Measurements from ENCODE around the gene CYB561. TPM values are rescaled to one million over a fixed set of nuclear protein-coding genes. Genes with fewer than 3 reads are reported as not detected.
"Not testable (repeated sequence)": the region's sequence is repeated elsewhere in the genome, so short reads cannot be mapped to it uniquely, and the experiment has no call there.

The CYB561 gene
- total RNA-seq, 1 donor from 2014 or later, result 17.2 TPM

GRCh38 chr17:63454915-63455314, 8.8 kb upstream of the CYB561 start:
- Mint-ChIP-seq H3K27me3 (ENCODE audit: unreplicated experiment) (peaks cover 12% of the 10 kb centered on the region), H3K4me1 (ENCODE audit: low read depth, unreplicated experiment) (peaks cover 7% of the 10 kb centered on the region)

DNA sequence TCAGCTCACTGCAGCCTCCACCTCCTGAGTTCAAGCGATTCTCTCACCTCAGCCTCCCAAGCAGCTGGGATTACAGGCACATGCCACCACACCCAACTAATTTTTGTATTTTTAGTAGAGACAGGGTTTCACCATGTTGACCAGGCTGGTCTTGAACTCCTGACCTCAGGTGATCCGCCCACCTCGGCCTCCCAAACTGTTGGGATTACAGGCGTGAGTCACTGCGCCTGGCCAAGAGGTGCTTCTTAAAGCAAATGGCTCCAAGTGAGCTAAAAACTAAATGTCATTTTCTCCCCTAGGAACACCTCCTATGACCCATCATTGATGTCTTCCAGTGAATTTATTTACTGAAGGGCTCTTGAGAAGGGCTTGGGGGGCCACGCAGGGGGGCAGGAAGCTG, 8.3 kb upstream of the CYB561 start:
- not testable (repeated sequence) for H3K4me3 Mint-ChIP-seq (ENCODE audit: unreplicated experiment); H3K27ac Mint-ChIP-seq (ENCODE audit: unreplicated experiment); H3K9me3 Mint-ChIP-seq (ENCODE audit: unreplicated experiment); H3K36me3 Mint-ChIP-seq (ENCODE audit: unreplicated experiment); DNase-seq
- Mint-ChIP-seq H3K4me1 (ENCODE audit: low read depth, unreplicated experiment) (peaks cover 11% of the 10 kb centered on the region), H3K27me3 (ENCODE audit: unreplicated experiment) (peaks cover 11% of the 10 kb centered on the region)

More at GRCh38 chr17:63454915-63455314, 8.8 kb upstream of the CYB561 start:
- DNase-seq, result no peak
- no peak for TF ChIP-seq CTCF (IDR thresholded peaks at IDR 0.05; ENCODE audit: partially characterized antibody, unreplicated experiment)
- H3K4me3 Mint-ChIP-seq (ENCODE audit: unreplicated experiment), result no peak overlapping the region
- no peaks in the 10 kb centered on the region for H3K36me3 Mint-ChIP-seq (ENCODE audit: unreplicated experiment)
- no peak overlapping the region for H3K27ac Mint-ChIP-seq (ENCODE audit: unreplicated experiment)
- peaks cover 7% of the 10 kb centered on the region for H3K9me3 Mint-ChIP-seq (ENCODE audit: unreplicated experiment)

GRCh38 chr17:63452962-63453551, 7.0 kb upstream of the CYB561 start:
- no peak for TF ChIP-seq CTCF (IDR thresholded peaks at IDR 0.05; ENCODE audit: partially characterized antibody, unreplicated experiment)
- no peaks in the 10 kb centered on the region for H3K36me3 Mint-ChIP-seq (ENCODE audit: unreplicated experiment)
- H3K4me1 Mint-ChIP-seq (ENCODE audit: low read depth, unreplicated experiment), result peaks cover 13% of the 10 kb centered on the region
- peaks cover 10% of the 10 kb centered on the region for H3K9me3 Mint-ChIP-seq (ENCODE audit: unreplicated experiment)
- no peak overlapping the region for H3K27ac Mint-ChIP-seq (ENCODE audit: unreplicated experiment)
- H3K27me3 Mint-ChIP-seq (ENCODE audit: unreplicated experiment), result peaks cover 11% of the 10 kb centered on the region
- DNase-seq, result no peak
- H3K4me3 Mint-ChIP-seq (ENCODE audit: unreplicated experiment), result no peak overlapping the region

DNA sequence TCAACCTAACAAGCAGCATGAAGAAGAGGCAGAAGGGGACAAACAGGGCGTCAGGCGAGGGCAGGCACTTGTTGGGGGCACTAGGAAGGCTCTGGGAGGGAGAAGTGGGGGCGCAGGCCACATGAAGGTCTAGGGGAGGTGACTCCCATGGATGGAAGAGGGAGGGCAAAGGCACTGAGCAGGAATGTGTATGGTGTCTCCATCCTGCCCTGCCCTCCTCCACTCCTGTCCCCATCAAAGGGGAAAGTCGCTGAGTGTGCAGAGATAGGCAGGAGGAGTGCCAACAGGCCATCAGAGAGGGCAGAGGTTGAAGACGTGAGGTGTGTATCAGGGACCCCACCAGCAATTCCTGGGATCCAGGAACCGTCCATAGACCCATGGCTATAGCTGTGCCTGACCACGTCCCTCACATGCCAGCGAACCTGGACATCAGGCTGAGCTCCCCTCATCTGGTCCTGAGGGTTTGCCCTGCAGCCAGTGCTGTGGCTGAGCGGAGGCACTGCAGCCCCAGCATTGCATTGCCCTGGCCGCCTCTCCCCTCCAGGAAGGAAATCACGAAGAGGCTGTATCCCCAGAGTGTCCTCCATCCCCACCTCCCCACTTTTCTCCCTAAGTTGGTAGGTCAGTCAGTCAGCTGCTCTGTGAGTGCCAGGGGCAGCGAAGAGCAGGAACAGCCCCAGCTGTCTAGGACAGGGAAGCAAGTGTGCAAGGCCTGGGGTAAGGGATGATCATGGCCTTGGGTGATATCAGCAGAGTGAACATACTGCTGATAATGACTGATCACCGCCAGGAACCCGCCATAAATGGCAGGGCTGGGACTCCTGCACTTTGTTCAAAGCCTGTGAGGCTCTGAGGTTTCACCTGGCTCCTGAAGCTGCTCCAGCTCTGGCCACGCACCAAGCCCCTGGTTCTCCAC, 6.2 kb upstream of the CYB561 start:
- TF ChIP-seq CTCF (IDR thresholded peaks at IDR 0.05; ENCODE audit: partially characterized antibody, unreplicated experiment), result no peak
- Mint-ChIP-seq H3K4me3 (ENCODE audit: unreplicated experiment) (peak overlapping the region; percentile 52), H3K4me1 (ENCODE audit: low read depth, unreplicated experiment) (peaks cover 15% of the 10 kb centered on the region), H3K27me3 (ENCODE audit: unreplicated experiment) (peaks cover 11% of the 10 kb centered on the region), H3K9me3 (ENCODE audit: unreplicated experiment) (peaks cover 8% of the 10 kb centered on the region), H3K36me3 (ENCODE audit: unreplicated experiment) (no peaks in the 10 kb centered on the region), H3K27ac (ENCODE audit: unreplicated experiment) (no peak overlapping the region)
- DNase-seq, result no peak

- peaks cover 16% of the 10 kb centered on the region for H3K4me1 Mint-ChIP-seq (ENCODE audit: low read depth, unreplicated experiment)
- no peak for DNase-seq
- TF ChIP-seq CTCF (IDR thresholded peaks at IDR 0.05; ENCODE audit: partially characterized antibody, unreplicated experiment), result no peak
- H3K9me3 Mint-ChIP-seq (ENCODE audit: unreplicated experiment), result peaks cover 7% of the 10 kb centered on the region
- no peak overlapping the region for H3K27ac Mint-ChIP-seq (ENCODE audit: unreplicated experiment)
- H3K36me3 Mint-ChIP-seq (ENCODE audit: unreplicated experiment), result no peaks in the 10 kb centered on the region
- peaks cover 11% of the 10 kb centered on the region for H3K27me3 Mint-ChIP-seq (ENCODE audit: unreplicated experiment)
- no peak overlapping the region for H3K4me3 Mint-ChIP-seq (ENCODE audit: unreplicated experiment)
Measured at GRCh38 chr17:63451150-63451549, 5.0 kb upstream of the CYB561 start.

Measured in glutamatergic neuron (in vitro differentiated cells).